K562 (cell line): Measurements from ENCODE around the gene HTR2A. TPM values are rescaled to one million over a fixed set of nuclear protein-coding genes. Genes with fewer than 3 reads are reported as not detected.

Experiments
- ATAC-seq: fragments of 200-7000 bp; cut with Tn5 transposase; 3 replicates; pipeline ENCODE4 v1.9.1; 2020; ENCODE audit warnings: moderate library complexity
- BruUV-seq: library from RNA; stranded (reverse); fragments of 400-500 nt; replicated peaks from 2 replicates; lab custom pipeline; 2021; lab: Mats Ljungman, UMichigan
- CTCF ChIA-PET: fragments of 300-600 bp; formaldehyde crosslinking; extraction: SDS; loops from one replicate; lab custom pipeline; 2021; ENCODE audit warnings: low intra/inter-chr PET ratio; lab: Yijun Ruan, JAX
- POLR2A ChIA-PET: fragments of 300-600, 350-650 bp; sonication (Branson Sonifier 250); formaldehyde crosslinking; extraction: SDS; loops from one replicate; lab custom pipeline; 2021; ENCODE audit warnings: antibody characterized with exemption, inconsistent platforms; lab: Yijun Ruan, JAX
- DNase-seq, 4 experiments: peaks; one replicate each; pipeline versions ENCODE4 v3.0.0 to v3.0.0-alpha.2; 2011 to 2018; ENCODE audit warnings: low spot score in 3 of 4, mixed read lengths in 3 of 4; ENCODE audit errors: extremely low read depth in 1 of 4
- FAIRE-seq: peaks from 2 replicates; lab custom pipeline; 2011; peaks lifted over from hg19 to GRCh38; lab: Jason Lieb, UNC
- H2AFZ ChIP-seq: 2 replicates; pipeline ENCODE4 v1.6.0; 2011; ENCODE audit warnings: low read depth, low read length, control low read depth, inconsistent platforms
- H3K27ac ChIP-seq: fragments of 200-600 bp; 3 replicates; pipeline ENCODE4 v1.8.0; 2011; ENCODE audit warnings: low read depth, mild to moderate bottlenecking, control low read depth, inconsistent platforms, low read length, moderate library complexity, mixed read lengths; ENCODE audit errors: extremely low read depth
- H3K27me3 ChIP-seq, 2 experiments: fragments of 300-600 bp in 1 of 2; 2 replicates in 1 of 2; 3 replicates in 1 of 2; pipeline versions ENCODE4 v1.6.0 to v1.8.0; 2011; ENCODE audit warnings: inconsistent platforms in 2 of 2, low read length in 2 of 2, mild to moderate bottlenecking in 1 of 2, mixed read lengths in 1 of 2, moderate library complexity in 1 of 2; ENCODE audit not compliant: control insufficient read depth in 2 of 2, insufficient read depth in 2 of 2
- H3K36me3 ChIP-seq: fragments of 300-600 bp; 3 replicates; pipeline ENCODE4 v1.8.0; 2011; ENCODE audit warnings: mild to moderate bottlenecking, low read length, inconsistent platforms; ENCODE audit not compliant: control insufficient read depth, insufficient read depth
- H3K4me1 ChIP-seq, 2 experiments: fragments of 200-600 bp in 1 of 2; replicated peaks in 1 of 2; 2 replicates in 1 of 2; 3 replicates in 1 of 2; pipeline versions ENCODE4 v1.5.1 to v1.8.0; 2011; ENCODE audit warnings: inconsistent platforms in 2 of 2, low read length in 2 of 2, mild to moderate bottlenecking in 1 of 2, mixed read lengths in 1 of 2, moderate library complexity in 1 of 2; ENCODE audit not compliant: control insufficient read depth in 2 of 2, insufficient read depth in 2 of 2
- H3K4me2 ChIP-seq: 2 replicates; pipeline ENCODE4 v1.6.1; 2011; ENCODE audit warnings: low read length, control low read depth, inconsistent platforms, mixed read lengths; ENCODE audit not compliant: insufficient read depth
- H3K4me3 ChIP-seq: fragments of 200-600 bp; sonication (generic), shearing (Covaris generic); 2 replicates; pipeline ENCODE4 v1.5.1; 2016; ENCODE audit warnings: control low read depth, inconsistent platforms
- H3K79me2 ChIP-seq: fragments of 200-600 bp; 3 replicates; pipeline ENCODE4 v1.8.0; 2011; ENCODE audit warnings: low read length, inconsistent platforms; ENCODE audit not compliant: control insufficient read depth, insufficient read depth
- H3K9ac ChIP-seq, 2 experiments: 2 replicates each; pipeline versions ENCODE4 v1.6.0 to v1.6.1; 2011; ENCODE audit warnings: low read depth in 2 of 2, low read length in 2 of 2, control low read depth in 1 of 2, inconsistent platforms in 1 of 2, mild to moderate bottlenecking in 1 of 2, mixed read lengths in 1 of 2; ENCODE audit not compliant: insufficient read depth in 1 of 2
- H3K9me1 ChIP-seq: one replicate; pipeline ENCODE4 v1.6.0; 2011; ENCODE audit warnings: inconsistent platforms, mild to moderate bottlenecking, low read length, moderate library complexity; ENCODE audit not compliant: control insufficient read depth, insufficient read depth
- H3K9me3 ChIP-seq: replicated peaks from 2 replicates; pipeline ENCODE4 v1.5.1; 2011; ENCODE audit warnings: low read depth, low read length, inconsistent platforms; ENCODE audit not compliant: control insufficient read depth, insufficient read depth
- H4K20me1 ChIP-seq: replicated peaks from 2 replicates; pipeline ENCODE4 v1.6.1; 2011; ENCODE audit warnings: low read length, inconsistent platforms, mixed read lengths; ENCODE audit not compliant: control insufficient read depth, insufficient read depth
- ARID2 ChIP-seq: fragments of 450-650 bp; IDR thresholded peaks from 2 replicates; pipeline ENCODE4 v1.6.1; 2017; ENCODE audit warnings: antibody characterized with exemption, mild to moderate bottlenecking
- BRCA1 ChIP-seq, 2 experiments: fragments of 450-650 bp in 1 of 2; sonication (generic) in 1 of 2; formaldehyde crosslinking in 1 of 2; IDR thresholded peaks; 2 replicates each; pipeline versions ENCODE4 v1.5.0 to v1.6.1; 2017 to 2020; ENCODE audit warnings: mild to moderate bottlenecking in 1 of 2, missing genetic modification reagents in 1 of 2
- CSDE1 ChIP-seq, 2 experiments: fragments of 450-650 bp; IDR thresholded peaks; 2 replicates each; pipeline ENCODE4 v1.6.1; 2016; ENCODE audit warnings: mild to moderate bottlenecking in 1 of 2
- HDAC3 ChIP-seq: fragments of 450-650 bp; IDR thresholded peaks from 2 replicates; pipeline ENCODE4 v1.6.1; 2018; ENCODE audit warnings: borderline replicate concordance, mild to moderate bottlenecking, moderate library complexity; ENCODE audit not compliant: partially characterized antibody
- NEUROD1 ChIP-seq: fragments of 150-350 bp; IDR thresholded peaks from 2 replicates; pipeline ENCODE4 v1.6.1; 2014; ENCODE audit warnings: borderline replicate concordance, low read length, low read depth; ENCODE audit not compliant: partially characterized antibody
- SOX6 ChIP-seq: fragments of 450-650 bp; IDR thresholded peaks from 2 replicates; pipeline ENCODE4 v1.6.1; 2014; ENCODE audit warnings: mild to moderate bottlenecking
- TEAD1 ChIP-seq, 2 experiments: fragments of 450-650 bp in 1 of 2; sonication (generic) in 1 of 2; formaldehyde crosslinking; IDR thresholded peaks; 2 replicates each; pipeline versions ENCODE4 v1.4.0 to v1.8.0; 2020 to 2022; ENCODE audit warnings: mild to moderate bottlenecking in 2 of 2, missing genetic modification reagents in 1 of 2
- ZNF584 ChIP-seq: fragments of 200-800 bp; sonication (Bioruptor generic); IDR thresholded peaks from 2 replicates; pipeline ENCODE4 v1.6.1; 2016; ENCODE audit warnings: low read depth, mild to moderate bottlenecking, missing genetic modification characterization, missing compliant biosample characterization
- ZNF609 ChIP-seq: sonication (generic); formaldehyde crosslinking; IDR thresholded peaks from 2 replicates; pipeline ENCODE4 v1.8.1; 2023; ENCODE audit warnings: missing genetic modification reagents, mild to moderate bottlenecking, borderline replicate concordance
- WGBS: fragments of 100-300 bp; shearing (Covaris generic); methylation state at CpG from one replicate; pipeline ENCODE4 v1.1.6; 2016; ENCODE audit warnings: low coverage, mixed read lengths; ENCODE audit not compliant: insufficient coverage; ENCODE audit errors: missing lambda C conversion rate; 5-methylcytosine and 5-hydroxymethylcytosine counted together
- in situ Hi-C: fragments of 300-500 bp; cut with MboI; formaldehyde crosslinking; loops from 4 replicates; pipeline ENCODE4 v1.15.0; 2018; ENCODE audit warnings: inconsistent platforms, mixed read lengths
- intact Hi-C: fragments of 100-400 bp; cut with micrococcal nuclease; formaldehyde crosslinking; loops from 2 replicates; pipeline ENCODE4 v1.14.2; 2022
- polyA plus RNA-seq, 8 experiments: library from polyadenylated mRNA; depleted of rRNA in 4 of 8; stranded (reverse) in 5 of 8; unstranded in 3 of 8; fragments of >200 nt; fragmentation: Nextera tagmentation in 2 of 8; fragmentation: Illumina TruSeq in 1 of 8; extraction: Ambion mirVana in 2 of 8; extraction: Trizol in 1 of 8; gene quantifications; 2 replicates each; pipeline versions ENCODE4 v1.2.1 to v1.2.3, GENCODE V29; 2011 to 2014; ENCODE audit warnings: inconsistent platforms in 1 of 8, missing spikeins in 1 of 8
- total RNA-seq, 7 experiments: library from RNA; depleted of rRNA in 6 of 7; stranded (reverse); fragments of >200 nt in 6 of 7; fragmentation: Illumina TruSeq in 2 of 7; extraction: Trizol in 2 of 7; gene quantifications; 2 replicates each; pipeline versions ENCODE4 v1.2.1 to v1.2.3, GENCODE V29; 2011 to 2021; ENCODE audit warnings: low replicate concordance in 1 of 7
- TF ChIP-seq, protein P1 (sequence below): fragments of 250-450 bp; sonication (Bioruptor Pico); IDR thresholded peaks from 2 replicates; pipeline ENCODE4 v1.4.0; 2020; ENCODE audit warnings: borderline replicate concordance
- TF ChIP-seq, protein P2 (sequence below): fragments of 200-800 bp; sonication (Bioruptor generic); IDR thresholded peaks from 2 replicates; pipeline ENCODE4 v1.6.1; 2016; ENCODE audit warnings: missing genetic modification characterization, missing compliant biosample characterization

Gene HTR2A
- total and polyA plus RNA-seq, 9 of the 15 experiments (the other 6 are each of a cell fraction or from before 2014, with no cell fraction given), result not detected

- CTCF ChIA-PET, result no interaction called here
- WGBS, result 0% methylated on average over 4 of the region's 4 CpGs
- TF ChIP-seq TEAD1 (CRISPR knock-in tag; IDR thresholded peaks at IDR 0.05), result no peak
- no peak for TF ChIP-seq HDAC3
- no peak for TF ChIP-seq SOX6
- TF ChIP-seq NEUROD1, result no peak
- TF ChIP-seq, protein P1, sequence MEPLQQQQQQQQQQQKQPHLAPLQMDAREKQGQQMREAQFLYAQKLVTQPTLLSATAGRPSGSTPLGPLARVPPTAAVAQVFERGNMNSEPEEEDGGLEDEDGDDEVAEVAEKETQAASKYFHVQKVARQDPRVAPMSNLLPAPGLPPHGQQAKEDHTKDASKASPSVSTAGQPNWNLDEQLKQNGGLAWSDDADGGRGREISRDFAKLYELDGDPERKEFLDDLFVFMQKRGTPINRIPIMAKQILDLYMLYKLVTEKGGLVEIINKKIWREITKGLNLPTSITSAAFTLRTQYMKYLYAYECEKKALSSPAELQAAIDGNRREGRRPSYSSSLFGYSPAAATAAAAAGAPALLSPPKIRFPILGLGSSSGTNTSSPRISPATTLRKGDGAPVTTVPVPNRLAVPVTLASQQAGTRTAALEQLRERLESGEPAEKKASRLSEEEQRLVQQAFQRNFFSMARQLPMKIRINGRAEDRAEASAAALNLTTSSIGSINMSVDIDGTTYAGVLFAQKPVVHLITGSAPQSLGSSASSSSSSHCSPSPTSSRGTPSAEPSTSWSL (CRISPR knock-in tag), result no peak
- TF ChIP-seq BRCA1 (IDR thresholded peaks at IDR 0.05), result no peak
- TF ChIP-seq BRCA1 (CRISPR knock-in tag; IDR thresholded peaks at IDR 0.05), result no peak
- TF ChIP-seq, protein P2, sequence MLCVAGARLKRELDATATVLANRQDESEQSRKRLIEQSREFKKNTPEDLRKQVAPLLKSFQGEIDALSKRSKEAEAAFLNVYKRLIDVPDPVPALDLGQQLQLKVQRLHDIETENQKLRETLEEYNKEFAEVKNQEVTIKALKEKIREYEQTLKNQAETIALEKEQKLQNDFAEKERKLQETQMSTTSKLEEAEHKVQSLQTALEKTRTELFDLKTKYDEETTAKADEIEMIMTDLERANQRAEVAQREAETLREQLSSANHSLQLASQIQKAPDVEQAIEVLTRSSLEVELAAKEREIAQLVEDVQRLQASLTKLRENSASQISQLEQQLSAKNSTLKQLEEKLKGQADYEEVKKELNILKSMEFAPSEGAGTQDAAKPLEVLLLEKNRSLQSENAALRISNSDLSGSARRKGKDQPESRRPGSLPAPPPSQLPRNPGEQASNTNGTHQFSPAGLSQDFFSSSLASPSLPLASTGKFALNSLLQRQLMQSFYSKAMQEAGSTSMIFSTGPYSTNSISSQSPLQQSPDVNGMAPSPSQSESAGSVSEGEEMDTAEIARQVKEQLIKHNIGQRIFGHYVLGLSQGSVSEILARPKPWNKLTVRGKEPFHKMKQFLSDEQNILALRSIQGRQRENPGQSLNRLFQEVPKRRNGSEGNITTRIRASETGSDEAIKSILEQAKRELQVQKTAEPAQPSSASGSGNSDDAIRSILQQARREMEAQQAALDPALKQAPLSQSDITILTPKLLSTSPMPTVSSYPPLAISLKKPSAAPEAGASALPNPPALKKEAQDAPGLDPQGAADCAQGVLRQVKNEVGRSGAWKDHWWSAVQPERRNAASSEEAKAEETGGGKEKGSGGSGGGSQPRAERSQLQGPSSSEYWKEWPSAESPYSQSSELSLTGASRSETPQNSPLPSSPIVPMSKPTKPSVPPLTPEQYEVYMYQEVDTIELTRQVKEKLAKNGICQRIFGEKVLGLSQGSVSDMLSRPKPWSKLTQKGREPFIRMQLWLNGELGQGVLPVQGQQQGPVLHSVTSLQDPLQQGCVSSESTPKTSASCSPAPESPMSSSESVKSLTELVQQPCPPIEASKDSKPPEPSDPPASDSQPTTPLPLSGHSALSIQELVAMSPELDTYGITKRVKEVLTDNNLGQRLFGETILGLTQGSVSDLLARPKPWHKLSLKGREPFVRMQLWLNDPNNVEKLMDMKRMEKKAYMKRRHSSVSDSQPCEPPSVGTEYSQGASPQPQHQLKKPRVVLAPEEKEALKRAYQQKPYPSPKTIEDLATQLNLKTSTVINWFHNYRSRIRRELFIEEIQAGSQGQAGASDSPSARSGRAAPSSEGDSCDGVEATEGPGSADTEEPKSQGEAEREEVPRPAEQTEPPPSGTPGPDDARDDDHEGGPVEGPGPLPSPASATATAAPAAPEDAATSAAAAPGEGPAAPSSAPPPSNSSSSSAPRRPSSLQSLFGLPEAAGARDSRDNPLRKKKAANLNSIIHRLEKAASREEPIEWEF (CRISPR knock-in tag), result no peak
- no peak for TF ChIP-seq ZNF609 (CRISPR knock-in tag)
- TF ChIP-seq ARID2, result no peak
- no peak for TF ChIP-seq CSDE1 (IDR thresholded peaks at IDR 0.05)
- no peak for TF ChIP-seq ZNF584 (CRISPR knock-in tag)
Measured at GRCh38 chr13:46936525-46936924, 39.7 kb upstream of the HTR2A start.

More at GRCh38 chr13:46936525-46936924, 39.7 kb upstream of the HTR2A start:
- intact Hi-C loops (no loop called here), in situ Hi-C loops (no loop called here)
- H2AFZ ChIP-seq, result no peak overlapping the region
- no peaks in the 10 kb centered on the region for H3K27me3 ChIP-seq
- FAIRE-seq (no peak), DNase-seq (no peak), ATAC-seq (no peak)
- H3K4me1 ChIP-seq, result no peaks in the 10 kb centered on the region
- H3K4me3 ChIP-seq, result no peak overlapping the region
- H3K36me3 ChIP-seq, result no peaks in the 10 kb centered on the region
- no TSS peak for BruUV-seq
- no peaks in the 10 kb centered on the region for H4K20me1 ChIP-seq
- no peaks in the 10 kb centered on the region for H3K9me3 ChIP-seq
- POLR2A ChIA-PET, result no interaction called here
- H3K27ac ChIP-seq, result no peak overlapping the region
- H3K79me2 ChIP-seq, result no peaks in the 10 kb centered on the region
- H3K9me1 ChIP-seq, result no peaks in the 10 kb centered on the region
- H3K9ac ChIP-seq, result no peak overlapping the region
- H3K4me2 ChIP-seq, result no peak overlapping the region
